Thoracic aorta (tissue), 2 donors: ENCODE measurements around the gene ST8SIA4. TPM values are rescaled to one million over a fixed set of nuclear protein-coding genes. Genes with fewer than 3 reads are reported as not detected.

ENCODE experiments used
- ATAC-seq: fragments of 150-250 bp; one replicate; pipeline ENCODE4 v1.8.0; 2017; ENCODE audit warnings: low read depth; ENCODE audit not compliant: insufficient number of reproducible peaks, low FRiP score
- DNase-seq: peaks from one replicate; pipeline ENCODE4 v3.0.0-alpha.2; 2020; ENCODE audit warnings: low spot score
- H3K27ac ChIP-seq, 2 donors: fragments of 200-600 bp; sonication (generic); 1 replicate in 1 of 2; 2 replicates in 1 of 2; pipeline ENCODE4 v1.5.1; 2016; ENCODE audit warnings: mild to moderate bottlenecking in 2 of 2, moderate library complexity in 2 of 2
- H3K27me3 ChIP-seq: fragments of 200-600 bp; sonication (generic); replicated peaks from 2 replicates; pipeline ENCODE4 v1.6.0; 2016; ENCODE audit warnings: mild to moderate bottlenecking; ENCODE audit not compliant: insufficient read depth
- H3K36me3 ChIP-seq: fragments of 200-600 bp; sonication (generic); one replicate; pipeline ENCODE4 v1.5.1; 2016
- H3K4me1 ChIP-seq, 2 donors: fragments of 200-600 bp; sonication (generic); 1 replicate in 1 of 2; 2 replicates in 1 of 2; pipeline versions ENCODE4 v1.5.1 to v1.6.0; 2016; ENCODE audit warnings: low read depth in 2 of 2, mild to moderate bottlenecking in 1 of 2; ENCODE audit not compliant: control insufficient read depth in 1 of 2
- H3K4me3 ChIP-seq: fragments of 200-600 bp; sonication (generic); 2 replicates; pipeline ENCODE4 v1.5.1; 2016; ENCODE audit warnings: mild to moderate bottlenecking
- H3K9me3 ChIP-seq: fragments of 200-600 bp; sonication (generic); 2 replicates; pipeline ENCODE4 v1.5.1; 2016
- total RNA-seq, 2 donors: library from RNA; depleted of rRNA; stranded (reverse); fragments of >200 nt; gene quantifications; one replicate each; pipeline versions ENCODE4 v1.1.0 to v1.2.3, GENCODE V29; 2016
- TF ChIP-seq, protein P1 (sequence below): fragments of 200-600 bp; sonication (generic); IDR thresholded peaks from one replicate; pipeline ENCODE4 v1.5.1; 2019; ENCODE audit warnings: antibody characterized with exemption

Gene ST8SIA4
- total RNA-seq, 2 donors from 2014 or later = 7.0 to 9.0 TPM

DNA sequence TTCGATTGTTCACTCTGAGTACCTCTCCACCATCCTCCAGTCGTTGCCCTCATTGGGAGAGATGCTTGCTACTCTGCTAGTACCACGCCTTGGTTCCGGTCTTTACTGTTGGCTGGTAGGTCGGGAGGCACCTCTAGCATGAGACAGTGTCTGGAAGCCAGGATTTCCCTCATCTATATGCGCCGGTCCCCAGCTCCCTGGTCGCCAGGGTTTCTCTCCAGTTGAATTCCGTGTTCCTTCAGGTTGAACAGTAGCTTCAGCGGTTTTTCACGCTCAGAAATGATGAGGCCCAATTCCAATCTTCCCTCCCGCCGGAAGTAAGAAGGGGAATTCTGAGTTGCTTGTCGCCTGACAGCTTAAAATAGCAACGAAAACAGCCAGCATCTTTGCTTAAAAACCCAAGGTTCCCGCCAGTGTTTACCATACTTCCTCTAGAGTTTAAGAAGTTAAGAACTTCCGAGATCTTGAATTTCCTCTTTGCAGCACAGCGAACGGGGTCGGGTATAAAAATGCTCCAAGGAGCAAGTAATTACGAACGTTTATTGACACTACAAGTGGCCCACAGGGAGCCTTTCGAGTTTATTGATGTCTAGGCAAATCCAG lies 1.3 kb upstream of the ST8SIA4 start:
- peak overlapping the region; percentile 12 to 22 for H3K27ac ChIP-seq
- ATAC-seq (no peak), DNase-seq (no peak)
- no peaks in the 10 kb centered on the region for H3K27me3 ChIP-seq
- peaks cover 0 to 21% of the 10 kb centered on the region in 2 donors for H3K4me1 ChIP-seq
- TF ChIP-seq, protein P1, sequence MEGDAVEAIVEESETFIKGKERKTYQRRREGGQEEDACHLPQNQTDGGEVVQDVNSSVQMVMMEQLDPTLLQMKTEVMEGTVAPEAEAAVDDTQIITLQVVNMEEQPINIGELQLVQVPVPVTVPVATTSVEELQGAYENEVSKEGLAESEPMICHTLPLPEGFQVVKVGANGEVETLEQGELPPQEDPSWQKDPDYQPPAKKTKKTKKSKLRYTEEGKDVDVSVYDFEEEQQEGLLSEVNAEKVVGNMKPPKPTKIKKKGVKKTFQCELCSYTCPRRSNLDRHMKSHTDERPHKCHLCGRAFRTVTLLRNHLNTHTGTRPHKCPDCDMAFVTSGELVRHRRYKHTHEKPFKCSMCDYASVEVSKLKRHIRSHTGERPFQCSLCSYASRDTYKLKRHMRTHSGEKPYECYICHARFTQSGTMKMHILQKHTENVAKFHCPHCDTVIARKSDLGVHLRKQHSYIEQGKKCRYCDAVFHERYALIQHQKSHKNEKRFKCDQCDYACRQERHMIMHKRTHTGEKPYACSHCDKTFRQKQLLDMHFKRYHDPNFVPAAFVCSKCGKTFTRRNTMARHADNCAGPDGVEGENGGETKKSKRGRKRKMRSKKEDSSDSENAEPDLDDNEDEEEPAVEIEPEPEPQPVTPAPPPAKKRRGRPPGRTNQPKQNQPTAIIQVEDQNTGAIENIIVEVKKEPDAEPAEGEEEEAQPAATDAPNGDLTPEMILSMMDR = no peak
- no peaks in the 10 kb centered on the region for H3K9me3 ChIP-seq
- H3K36me3 ChIP-seq = no peaks in the 10 kb centered on the region
- peak overlapping the region; percentile 65 for H3K4me3 ChIP-seq

DNA sequence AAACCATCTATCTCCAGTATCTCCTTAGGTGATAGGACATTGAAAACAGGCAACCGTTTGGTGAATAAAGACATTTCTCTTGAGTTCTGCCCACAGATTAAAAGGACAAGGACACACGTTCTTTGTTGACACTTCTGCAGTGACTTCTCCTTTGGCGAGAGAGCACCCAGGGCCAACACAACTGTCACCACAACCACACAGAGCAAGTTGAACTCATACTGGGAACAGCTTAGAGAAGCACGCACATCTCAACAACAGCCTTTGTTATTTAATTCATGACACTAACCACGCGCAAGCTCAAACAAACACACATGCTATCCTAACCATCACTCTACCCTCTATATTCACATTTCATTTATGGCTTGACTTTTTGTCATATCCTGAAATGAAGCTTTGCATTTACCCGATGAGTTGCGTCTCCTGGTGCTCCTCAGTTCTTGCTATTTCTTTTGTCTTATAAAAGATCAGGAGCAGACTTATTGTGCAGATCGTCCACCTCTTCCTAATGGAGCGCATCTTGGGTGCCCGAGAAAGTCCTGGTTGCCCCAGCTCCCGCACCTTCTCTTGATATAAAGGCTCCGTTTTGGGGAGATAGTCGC lies 543 bp downstream of the ST8SIA4 start:
- H3K4me1 ChIP-seq = peaks cover 0 to 21% of the 10 kb centered on the region in 2 donors
- no peaks in the 10 kb centered on the region for H3K36me3 ChIP-seq
- H3K4me3 ChIP-seq = peak overlapping the region; percentile 65
- TF ChIP-seq, protein P1 = no peak
- no peak for DNase-seq
- no peak for ATAC-seq
- no peaks in the 10 kb centered on the region for H3K9me3 ChIP-seq
- H3K27ac ChIP-seq = peak overlapping the region in 1 of 2 donors; percentile 21
- H3K27me3 ChIP-seq = no peaks in the 10 kb centered on the region

DNA sequence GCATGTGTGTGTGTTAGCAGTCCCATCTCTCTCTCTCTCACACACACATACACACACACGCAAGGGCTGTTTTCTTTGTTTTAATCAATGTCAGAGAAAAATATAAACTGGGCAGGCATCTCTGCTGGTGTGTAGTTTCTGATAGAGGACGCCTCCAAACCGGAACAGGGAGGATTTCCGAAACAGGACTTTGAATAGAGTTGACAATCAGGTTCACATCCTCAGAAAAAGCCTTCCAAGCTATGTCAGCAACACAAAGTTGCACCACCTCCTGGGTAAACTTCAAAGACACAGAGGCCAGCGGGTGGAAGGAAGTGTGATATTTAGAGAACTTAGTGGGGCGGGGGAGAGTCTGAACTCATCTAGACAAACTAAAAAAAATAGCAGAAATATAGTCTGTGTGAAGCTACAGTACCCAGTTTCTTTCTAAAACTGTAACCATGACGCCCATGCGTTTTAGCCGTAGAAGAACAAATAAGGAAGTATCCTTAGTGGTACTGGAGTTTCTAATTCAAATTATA lies 1.2 kb downstream of the ST8SIA4 start:
- Histone ChIP-seq H3K36me3 (no peaks in the 10 kb centered on the region), H3K4me1 (peaks cover 0 to 21% of the 10 kb centered on the region in 2 donors), H3K27ac (peak overlapping the region in 1 of 2 donors; percentile 64), H3K9me3 (no peaks in the 10 kb centered on the region), H3K27me3 (no peaks in the 10 kb centered on the region), H3K4me3 (peak overlapping the region; percentile 65)
- ATAC-seq = peak; percentile 9
- TF ChIP-seq, protein P1 = no peak
- DNase-seq = no peak

DNA sequence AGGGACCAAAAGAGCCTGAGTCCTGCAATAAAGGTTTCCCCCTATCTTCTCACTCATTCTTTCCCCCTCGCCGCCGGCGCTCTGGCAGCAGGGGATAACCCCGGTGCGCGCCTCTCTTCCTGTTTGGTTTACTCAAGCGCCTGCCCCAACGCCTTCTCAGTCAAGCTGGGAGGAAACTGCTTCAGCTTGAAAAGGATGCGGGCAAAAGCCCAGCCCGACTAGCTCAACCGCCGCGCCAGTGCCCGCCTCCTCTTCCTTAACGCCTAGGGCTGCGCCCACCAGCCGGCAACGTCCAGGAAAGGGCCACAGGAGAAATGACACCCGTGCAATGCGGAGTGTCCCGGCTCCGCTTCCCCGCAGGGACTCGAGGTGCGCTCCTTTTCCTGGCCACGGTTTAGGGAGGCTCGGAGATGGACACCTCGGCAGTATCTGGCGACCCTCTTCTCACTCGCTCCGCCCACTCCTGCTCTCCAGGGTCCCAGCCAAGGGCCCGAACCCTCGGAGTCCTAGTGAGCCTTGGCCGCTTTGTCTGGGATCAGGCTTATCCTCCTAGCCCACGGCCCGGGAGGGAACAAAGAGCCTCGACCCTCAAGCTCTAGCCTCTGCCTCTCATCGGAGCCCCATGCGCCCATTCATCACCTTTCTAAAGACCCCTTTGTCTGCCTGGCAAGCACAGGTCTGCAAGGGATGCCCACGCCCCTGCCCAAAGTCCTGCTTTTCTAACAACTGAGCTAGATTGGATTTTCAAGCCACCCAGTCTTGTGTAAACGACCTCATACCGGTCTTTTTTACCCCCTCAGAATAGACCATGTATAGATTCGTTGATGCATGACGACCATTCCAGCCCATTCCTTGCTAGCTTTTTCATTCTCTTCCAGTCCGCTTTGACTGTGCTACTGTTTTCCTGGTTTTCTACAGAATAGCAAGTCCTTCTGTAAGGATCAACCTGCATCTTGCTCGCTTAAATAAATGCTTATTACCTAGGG lies 2.0 kb downstream of the ST8SIA4 start:
- H3K9me3 ChIP-seq = no peaks in the 10 kb centered on the region
- H3K4me3 ChIP-seq = peak overlapping the region; percentile 65
- TF ChIP-seq, protein P1 = no peak
- peaks cover 0 to 21% of the 10 kb centered on the region in 2 donors for H3K4me1 ChIP-seq
- DNase-seq (no peak), ATAC-seq (no peak)
- H3K36me3 ChIP-seq = no peaks in the 10 kb centered on the region
- peak overlapping the region in 1 of 2 donors; percentile 64 for H3K27ac ChIP-seq
- H3K27me3 ChIP-seq = no peaks in the 10 kb centered on the region
